CD4-positive, alpha-beta T cell (primary cell): Measurements from ENCODE around the gene VIPR2. TPM values are rescaled to one million over a fixed set of nuclear protein-coding genes. Genes with fewer than 3 reads are reported as not detected.

Source experiments
- ATAC-seq: fragments of 200-7000 bp; cut with Tn5 transposase; one replicate; pipeline ENCODE4 v1.10.0; 2022; ENCODE audit warnings: mild to moderate bottlenecking; ENCODE audit not compliant: poor library complexity
- CTCF ChIA-PET: fragments of 350-600 bp; sonication (Branson Sonifier 250); formaldehyde crosslinking; loops from one replicate; lab custom pipeline; 2021; ENCODE audit warnings: antibody characterized with exemption, inconsistent platforms; lab: Charles Lee
- POLR2A ChIA-PET: fragments of 350-600 bp; sonication (Branson Sonifier 250); formaldehyde crosslinking; loops from one replicate; lab custom pipeline; 2021; ENCODE audit warnings: antibody characterized with exemption, inconsistent platforms; lab: Charles Lee
- DNase-seq, 14 experiments: peaks; one replicate each; pipeline ENCODE4 v3.0.0-alpha.2; 2013 to 2020; ENCODE audit warnings: mixed read lengths in 2 of 14
- H3K27ac ChIP-seq, 2 donors: one replicate each; pipeline versions ENCODE4 v1.5.1 to v1.7.0; 2013; ENCODE audit warnings: low read length in 2 of 2, low read depth in 1 of 2, mild to moderate bottlenecking in 1 of 2
- H3K27me3 ChIP-seq, 2 experiments: 1 replicate in 1 of 2; 2 replicates in 1 of 2; pipeline versions ENCODE4 v1.6.1 to v1.7.0; 2013; ENCODE audit warnings: low read length in 2 of 2, control low read depth in 1 of 2, mild to moderate bottlenecking in 1 of 2, moderate library complexity in 1 of 2; ENCODE audit not compliant: insufficient read depth in 2 of 2, control insufficient read depth in 1 of 2
- H3K36me3 ChIP-seq: one replicate; pipeline ENCODE4 v1.6.1; 2013; ENCODE audit warnings: low read length, control low read depth; ENCODE audit not compliant: insufficient read depth
- H3K4me1 ChIP-seq: one replicate; pipeline ENCODE4 v1.6.1; 2013; ENCODE audit warnings: low read length, control low read depth; ENCODE audit not compliant: insufficient read depth
- H3K4me3 ChIP-seq: one replicate; pipeline ENCODE4 v1.5.1; 2013; ENCODE audit warnings: mild to moderate bottlenecking, low read length, moderate library complexity
- H3K9me3 ChIP-seq, 2 experiments: 1 replicate in 1 of 2; 2 replicates in 1 of 2; pipeline versions ENCODE4 v1.6.1 to v1.7.0; 2013; ENCODE audit warnings: low read length in 2 of 2, mild to moderate bottlenecking in 2 of 2, control low read depth in 1 of 2, moderate library complexity in 1 of 2; ENCODE audit not compliant: control insufficient read depth in 1 of 2, insufficient read depth in 1 of 2
- H3K27ac Mint-ChIP-seq: one replicate; pipeline ENCODE4 v1.8.0; 2020; ENCODE audit warnings: mixed read lengths
- H3K27me3 Mint-ChIP-seq: one replicate; pipeline ENCODE4 v1.8.0; 2021; ENCODE audit warnings: mixed read lengths
- H3K36me3 Mint-ChIP-seq: one replicate; pipeline ENCODE4 v1.8.0; 2021; ENCODE audit warnings: low read depth, mixed read lengths
- H3K4me1 Mint-ChIP-seq: one replicate; pipeline ENCODE4 v1.8.0; 2021; ENCODE audit warnings: low read depth, mixed read lengths
- H3K4me3 Mint-ChIP-seq: one replicate; pipeline ENCODE4 v1.8.0; 2020; ENCODE audit warnings: mild to moderate bottlenecking, mixed read lengths
- H3K9me3 Mint-ChIP-seq: one replicate; pipeline ENCODE4 v1.8.0; 2020; ENCODE audit warnings: mixed read lengths
- CTCF ChIP-seq: fragments of 200-600 bp; IDR thresholded peaks from one replicate; pipeline ENCODE4 v1.8.0; 2022; ENCODE audit warnings: antibody characterized with exemption, mild to moderate bottlenecking
- intact Hi-C, 2 experiments: fragments of 100-400 bp; cut with DNase I in 1 of 2; cut with micrococcal nuclease in 1 of 2; formaldehyde crosslinking; loops; one replicate each; pipeline versions ENCODE4 v1.15.1 to v1.9.0; 2023 to 2025; cut with DNase I, micrococcal nuclease
- total RNA-seq, 174 experiments: library from RNA in 2 of 174; stranded (reverse) in 2 of 174; gene quantifications; one replicate each; pipeline ENCODE4 v1.2.3 and lab custom pipeline; 2021 to 2026

Gene VIPR2
- total RNA-seq, 2 experiments from 2014 or later, result 0.59 to 0.80 TPM

- POLR2A ChIA-PET, result no interaction called here
- no peaks in the 10 kb centered on the region for H3K27me3 ChIP-seq
- no peaks in the 10 kb centered on the region for H3K36me3 ChIP-seq
- Mint-ChIP-seq H3K4me1 (peaks cover 28% of the 10 kb centered on the region), H3K4me3 (no peak overlapping the region), H3K27me3 (no peaks in the 10 kb centered on the region), H3K27ac (no peak overlapping the region), H3K36me3 (no peaks in the 10 kb centered on the region), H3K9me3 (no peaks in the 10 kb centered on the region)
- H3K9me3 ChIP-seq, result peaks cover 0 to 9% of the 10 kb centered on the region in 2 experiments
- H3K27ac ChIP-seq, result no peak overlapping the region
- intact Hi-C loops, result no loop called here
- no peaks in the 10 kb centered on the region for H3K4me1 ChIP-seq
- TF ChIP-seq CTCF, result no peak
- DNase-seq (no peak), ATAC-seq (no peak)
- CTCF ChIA-PET, result no interaction called here
- no peak overlapping the region for H3K4me3 ChIP-seq
Observed at GRCh38 chr7:159014297-159015062, 130.2 kb downstream of the VIPR2 start.

DNA sequence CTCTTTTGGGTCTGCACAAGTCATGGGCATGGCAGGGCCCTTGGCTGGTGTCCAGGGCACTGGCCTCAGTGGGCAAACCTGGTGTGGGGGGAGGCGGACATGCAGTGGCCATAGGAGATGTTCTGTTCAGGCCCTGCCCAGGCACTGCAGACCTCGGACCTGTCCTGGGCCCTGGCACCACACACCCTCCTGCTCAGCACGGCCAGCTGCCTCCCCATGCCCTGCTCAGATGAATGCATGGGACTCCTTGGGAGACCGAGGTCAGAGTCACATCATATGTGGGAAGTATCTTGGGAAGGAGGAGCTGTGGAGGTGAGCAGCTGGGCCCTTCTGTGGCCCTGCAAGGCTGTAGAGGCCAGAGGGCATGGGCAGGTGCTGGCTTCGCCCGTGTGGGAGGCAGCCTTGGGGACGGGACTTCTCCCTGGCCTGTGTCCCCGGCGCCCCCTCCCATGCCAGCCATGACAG, 130.8 kb downstream of the VIPR2 start:
- no peak for DNase-seq
- Mint-ChIP-seq H3K27me3 (no peaks in the 10 kb centered on the region), H3K9me3 (no peaks in the 10 kb centered on the region), H3K36me3 (no peaks in the 10 kb centered on the region), H3K4me3 (no peak overlapping the region), H3K27ac (no peak overlapping the region), H3K4me1 (peaks cover 24% of the 10 kb centered on the region)
- CTCF ChIA-PET, result no interaction called here
- peaks cover 0 to 9% of the 10 kb centered on the region in 2 experiments for H3K9me3 ChIP-seq
- TF ChIP-seq CTCF, result no peak
- H3K4me3 ChIP-seq, result no peak overlapping the region
- intact Hi-C loops, result no loop called here
- POLR2A ChIA-PET, result no interaction called here
- no peaks in the 10 kb centered on the region for H3K27me3 ChIP-seq
- H3K36me3 ChIP-seq, result no peaks in the 10 kb centered on the region
- no peak overlapping the region for H3K27ac ChIP-seq
- no peaks in the 10 kb centered on the region for H3K4me1 ChIP-seq
- ATAC-seq, result no peak

- Histone ChIP-seq H3K27ac (no peak overlapping the region), H3K36me3 (no peaks in the 10 kb centered on the region), H3K9me3 (peaks cover 0 to 9% of the 10 kb centered on the region in 2 experiments), H3K4me1 (no peaks in the 10 kb centered on the region), H3K4me3 (no peak overlapping the region), H3K27me3 (no peaks in the 10 kb centered on the region)
- ChIA-PET POLR2A (no interaction called here), CTCF (no interaction called here)
- Mint-ChIP-seq H3K36me3 (no peaks in the 10 kb centered on the region), H3K9me3 (no peaks in the 10 kb centered on the region), H3K27me3 (no peaks in the 10 kb centered on the region), H3K4me1 (peaks cover 24% of the 10 kb centered on the region), H3K27ac (no peak overlapping the region), H3K4me3 (no peak overlapping the region)
- ATAC-seq, result no peak
- no peak for DNase-seq
- intact Hi-C loops, result no loop called here
- TF ChIP-seq CTCF, result no peak
Observed at GRCh38 chr7:159013181-159013690, 131.4 kb downstream of the VIPR2 start.
